HG03025 (cell line): Measurements from ENCODE around the gene SIX4.
"Not testable (repeated sequence)": the region's sequence is repeated elsewhere in the genome, so short reads cannot be mapped to it uniquely, and the experiment has no call there.

Experiments
- ATAC-seq: cut with Tn5 transposase; IDR thresholded peaks from one replicate; pipeline ENCODE4 v1.9.1; 2021; ENCODE audit warnings: mild to moderate bottlenecking, moderate library complexity; ENCODE audit not compliant: unreplicated experiment, low FRiP score

SIX4 gene

GRCh38 chr14:60723907-60724618 lies at the start of gene SIX4:
SIX4 (minus strand) TSS chr14:60724351; CDS start chr14:60724074, 277 bp downstream.
- ATAC-seq: no peak

GRCh38 chr14:60773558-60773957 lies 49.4 kb upstream of the SIX4 start:
- no peak for ATAC-seq

- ATAC-seq: no peak
Observed at GRCh38 chr14:60771117-60771516, 47.0 kb upstream of the SIX4 start.

- no peak for ATAC-seq
Observed at GRCh38 chr14:60768602-60769001, 44.5 kb upstream of the SIX4 start.

GRCh38 chr14:60760644-60761364 lies 36.7 kb upstream of the SIX4 start:
- ATAC-seq: no peak

- no peak for ATAC-seq
Observed at GRCh38 chr14:60760209-60760608, 36.1 kb upstream of the SIX4 start.

- ATAC-seq: no peak
Observed at GRCh38 chr14:60758885-60759284, 34.7 kb upstream of the SIX4 start.

GRCh38 chr14:60757567-60758002 lies 33.4 kb upstream of the SIX4 start:
- ATAC-seq: no peak

- no peak for ATAC-seq
Observed at GRCh38 chr14:60756847-60757246, 32.7 kb upstream of the SIX4 start.

- ATAC-seq: peak; percentile 99
Observed at GRCh38 chr14:60753264-60754119, 29.3 kb upstream of the SIX4 start.

GRCh38 chr14:60744566-60744965 lies 20.4 kb upstream of the SIX4 start:
- ATAC-seq: no peak

GRCh38 chr14:60738843-60739508 lies 14.8 kb upstream of the SIX4 start:
- no peak for ATAC-seq

GRCh38 chr14:60736494-60736893 lies 12.3 kb upstream of the SIX4 start:
- ATAC-seq: no peak

- ATAC-seq: no peak
Observed at GRCh38 chr14:60735416-60735815, 11.3 kb upstream of the SIX4 start.

GRCh38 chr14:60734465-60735242 lies 10.5 kb upstream of the SIX4 start, which contains the start of gene MNAT1:
MNAT1 (plus strand) TSS chr14:60734761; CDS start chr14:60734863, 102 bp downstream.
- ATAC-seq: peak; percentile 93

- ATAC-seq: no peak
Observed at GRCh38 chr14:60732840-60733483, 8.8 kb upstream of the SIX4 start.

GRCh38 chr14:60731291-60731690 lies 7.1 kb upstream of the SIX4 start:
- not testable (repeated sequence) for ATAC-seq

- ATAC-seq: no peak
Observed at GRCh38 chr14:60723116-60723906, 840 bp downstream of the SIX4 start.
